ENCODE data around the gene TEAD1.

Gene TEAD1

GRCh38 chr11:12673924-12674570, at the start of gene TEAD1:
Gene TEAD1, plus strand, starts transcription at chr11:12674421.
- DNase-seq (ENCODE audit: low read depth) = peak; percentile 84

- DNase-seq (ENCODE audit: low read depth) = no peak
These were observed 49.6 kb upstream of the TEAD1 start for GRCh38 chr11:12624595-12624994.

- DNase-seq (ENCODE audit: low read depth) = no peak
These were observed 48.7 kb upstream of the TEAD1 start for GRCh38 chr11:12625438-12626071.

GRCh38 chr11:12626616-12627015, 47.6 kb upstream of the TEAD1 start:
- DNase-seq (ENCODE audit: low read depth) = no peak

GRCh38 chr11:12628314-12628713, 45.9 kb upstream of the TEAD1 start:
- DNase-seq (ENCODE audit: low read depth) = no peak

- no peak for DNase-seq (ENCODE audit: low read depth)
These were observed 44.5 kb upstream of the TEAD1 start for GRCh38 chr11:12629601-12630313.

- no peak for DNase-seq (ENCODE audit: low read depth)
These were observed 42.6 kb upstream of the TEAD1 start for GRCh38 chr11:12631651-12632050.

- no peak for DNase-seq (ENCODE audit: low read depth)
These were observed 39.9 kb upstream of the TEAD1 start for GRCh38 chr11:12634329-12634728.

- DNase-seq (ENCODE audit: low read depth) = no peak
These were observed 37.3 kb upstream of the TEAD1 start for GRCh38 chr11:12636871-12637410.

GRCh38 chr11:12639388-12639787, 34.8 kb upstream of the TEAD1 start:
- DNase-seq (ENCODE audit: low read depth) = no peak

- no peak for DNase-seq (ENCODE audit: low read depth)
These were observed 33.9 kb upstream of the TEAD1 start for GRCh38 chr11:12640355-12640754.

- no peak for DNase-seq (ENCODE audit: low read depth)
These were observed 33.0 kb upstream of the TEAD1 start for GRCh38 chr11:12640926-12641849.

- DNase-seq (ENCODE audit: low read depth) = no peak
These were observed 32.2 kb upstream of the TEAD1 start for GRCh38 chr11:12642040-12642439.

- no peak for DNase-seq (ENCODE audit: low read depth)
These were observed 31.3 kb upstream of the TEAD1 start for GRCh38 chr11:12642806-12643428.

- no peak for DNase-seq (ENCODE audit: low read depth)
These were observed 27.7 kb upstream of the TEAD1 start for GRCh38 chr11:12646478-12646877.

GRCh38 chr11:12653729-12654128, 20.5 kb upstream of the TEAD1 start:
- no peak for DNase-seq (ENCODE audit: low read depth)

GRCh38 chr11:12655842-12656241, 18.4 kb upstream of the TEAD1 start:
- DNase-seq (ENCODE audit: low read depth) = no peak

- DNase-seq (ENCODE audit: low read depth) = no peak
These were observed 16.9 kb upstream of the TEAD1 start for GRCh38 chr11:12657336-12657735.

GRCh38 chr11:12657981-12658380, 16.2 kb upstream of the TEAD1 start:
- no peak for DNase-seq (ENCODE audit: low read depth)

- DNase-seq (ENCODE audit: low read depth) = no peak
These were observed 12.0 kb upstream of the TEAD1 start for GRCh38 chr11:12662101-12662689.

- DNase-seq (ENCODE audit: low read depth) = no peak
These were observed 9.8 kb upstream of the TEAD1 start for GRCh38 chr11:12664385-12664784.
